GM06990 (cell line): ENCODE data around the gene PLAU.
"Not testable (repeated sequence)": the region's sequence is repeated elsewhere in the genome, so short reads cannot be mapped to it uniquely, and the experiment has no call there.

Experiments
- DNase-seq: peaks from one replicate; pipeline ENCODE4 v3.0.0-alpha.2; 2011; ENCODE audit not compliant: insufficient read length; ENCODE audit errors: extremely low read depth
- H3K27me3 ChIP-seq: replicated peaks from 2 replicates; pipeline ENCODE4 v1.6.0; 2011; ENCODE audit warnings: low read length; ENCODE audit not compliant: control insufficient read depth, insufficient read depth
- H3K36me3 ChIP-seq: 2 replicates; pipeline ENCODE4 v1.5.1; 2011; ENCODE audit warnings: low read length; ENCODE audit not compliant: control insufficient read depth, insufficient read depth
- H3K4me3 ChIP-seq: replicated peaks from 2 replicates; pipeline ENCODE4 v1.5.1; 2011; ENCODE audit warnings: low read depth, mild to moderate bottlenecking, control low read depth, low read length
- CTCF ChIP-seq: IDR thresholded peaks from 2 replicates; pipeline ENCODE4 v1.5.1; 2011; ENCODE audit warnings: low read length, control low read depth, mild to moderate bottlenecking, inconsistent platforms; ENCODE audit not compliant: insufficient read depth, poor library complexity, severe bottlenecking

The PLAU gene

GRCh38 chr10:73911553-73912004 lies 647 bp downstream of the PLAU start:
- peak overlapping the region; percentile 54 for H3K4me3 ChIP-seq
- H3K27me3 ChIP-seq = peaks cover 2% of the 10 kb centered on the region
- H3K36me3 ChIP-seq = no peaks in the 10 kb centered on the region
- TF ChIP-seq CTCF = no peak
- no peak for DNase-seq

- Histone ChIP-seq H3K4me3 (no peak overlapping the region), H3K27me3 (peaks cover 2% of the 10 kb centered on the region), H3K36me3 (no peaks in the 10 kb centered on the region)
- TF ChIP-seq CTCF = no peak
- DNase-seq = no peak
Observed at GRCh38 chr10:73914036-73914435, 3.1 kb downstream of the PLAU start.

GRCh38 chr10:73915206-73915851 lies 4.4 kb downstream of the PLAU start:
- H3K36me3 ChIP-seq = no peaks in the 10 kb centered on the region

GRCh38 chr10:73916761-73917470 lies 6.0 kb downstream of the PLAU start:
- H3K4me3 ChIP-seq = no peak overlapping the region
- H3K36me3 ChIP-seq = no peaks in the 10 kb centered on the region
- no peak for DNase-seq
- no peak for TF ChIP-seq CTCF
- H3K27me3 ChIP-seq = no peaks in the 10 kb centered on the region; the same call in 1 of the 2 replicates

More at GRCh38 chr10:73915206-73915851, 4.4 kb downstream of the PLAU start:
- Histone ChIP-seq H3K27me3 (peaks cover 2% of the 10 kb centered on the region), H3K4me3 (no peak overlapping the region)
- TF ChIP-seq CTCF = no peak
- DNase-seq = no peak

- Histone ChIP-seq H3K4me3 (no peak overlapping the region), H3K36me3 (no peaks in the 10 kb centered on the region), H3K27me3 (no peaks in the 10 kb centered on the region; the same call in 1 of the 2 replicates)
- TF ChIP-seq CTCF = no peak
- DNase-seq = no peak
Observed at GRCh38 chr10:73917566-73918305, 6.8 kb downstream of the PLAU start.

- not testable (repeated sequence) for H3K36me3 ChIP-seq, H3K27me3 ChIP-seq, H3K4me3 ChIP-seq, DNase-seq
Observed at GRCh38 chr10:73919481-73919880, 8.5 kb downstream of the PLAU start.
